ENCODE data around the gene SLFN11.
"Not testable (repeated sequence)": the region's sequence is repeated elsewhere in the genome, so short reads cannot be mapped to it uniquely, and the experiment has no call there.

Gene SLFN11

GRCh38 chr17:35373534-35373983, at the start of gene SLFN11:
SLFN11 (minus strand) TSS chr17:35373621; CDS start chr17:35363807, 9,814 bp downstream.
- peaks cover 10% of the 10 kb centered on the region for H3K4me1 Mint-ChIP-seq
- TF ChIP-seq CTCF (IDR thresholded peaks at IDR 0.05), result no peak
- no peaks in the 10 kb centered on the region for H3K36me3 Mint-ChIP-seq (ENCODE audit: low read depth)
- DNase-seq, result peak; percentile 33
- peaks cover 99% of the 10 kb centered on the region for H3K27me3 Mint-ChIP-seq (ENCODE audit: low read depth, poor library complexity)
- peaks cover 29% of the 10 kb centered on the region for H3K9me3 Mint-ChIP-seq
- no peak within 1 kb of the TSS for H3K27ac Mint-ChIP-seq
- peak within 1 kb of the TSS; percentile 78 for H3K4me3 Mint-ChIP-seq

GRCh38 chr17:35421069-35421468, 47.6 kb upstream of the SLFN11 start:
- H3K4me1 Mint-ChIP-seq; H3K27ac Mint-ChIP-seq; H3K4me3 Mint-ChIP-seq; H3K36me3 Mint-ChIP-seq (ENCODE audit: low read depth); DNase-seq; H3K27me3 Mint-ChIP-seq (ENCODE audit: low read depth, poor library complexity); H3K9me3 Mint-ChIP-seq: not testable (repeated sequence)

- no peak overlapping the region for H3K27ac Mint-ChIP-seq
- TF ChIP-seq CTCF (IDR thresholded peaks at IDR 0.05), result no peak
Measured at GRCh38 chr17:35416659-35417058, 43.2 kb upstream of the SLFN11 start.

GRCh38 chr17:35414707-35415106, 41.3 kb upstream of the SLFN11 start:
- H3K4me3 Mint-ChIP-seq; H3K27ac Mint-ChIP-seq; H3K4me1 Mint-ChIP-seq; H3K36me3 Mint-ChIP-seq (ENCODE audit: low read depth); H3K27me3 Mint-ChIP-seq (ENCODE audit: low read depth, poor library complexity); DNase-seq: not testable (repeated sequence)
- peaks cover 18% of the 10 kb centered on the region for H3K9me3 Mint-ChIP-seq

More at GRCh38 chr17:35416659-35417058, 43.2 kb upstream of the SLFN11 start:
- no peak overlapping the region for H3K4me3 Mint-ChIP-seq
- no peak for DNase-seq
- no peaks in the 10 kb centered on the region for H3K4me1 Mint-ChIP-seq
- H3K27me3 Mint-ChIP-seq (ENCODE audit: low read depth, poor library complexity), result peaks cover 4% of the 10 kb centered on the region
- H3K36me3 Mint-ChIP-seq (ENCODE audit: low read depth), result no peaks in the 10 kb centered on the region
- peaks cover 18% of the 10 kb centered on the region for H3K9me3 Mint-ChIP-seq

GRCh38 chr17:35414247-35414646, 40.8 kb upstream of the SLFN11 start:
- Mint-ChIP-seq H3K4me3 (no peak overlapping the region), H3K27me3 (ENCODE audit: low read depth, poor library complexity) (peaks cover 4% of the 10 kb centered on the region), H3K36me3 (ENCODE audit: low read depth) (no peaks in the 10 kb centered on the region), H3K27ac (no peak overlapping the region), H3K9me3 (peaks cover 18% of the 10 kb centered on the region), H3K4me1 (no peaks in the 10 kb centered on the region)
- DNase-seq, result no peak
- no peak for TF ChIP-seq CTCF (IDR thresholded peaks at IDR 0.05)

- Mint-ChIP-seq H3K4me1 (no peaks in the 10 kb centered on the region), H3K27me3 (ENCODE audit: low read depth, poor library complexity) (peaks cover 4% of the 10 kb centered on the region), H3K9me3 (no peaks in the 10 kb centered on the region), H3K4me3 (no peak overlapping the region), H3K27ac (no peak overlapping the region), H3K36me3 (ENCODE audit: low read depth) (no peaks in the 10 kb centered on the region)
- no peak for DNase-seq
- no peak for TF ChIP-seq CTCF (IDR thresholded peaks at IDR 0.05)
Measured at GRCh38 chr17:35407531-35407930, 34.1 kb upstream of the SLFN11 start.

- H3K36me3 Mint-ChIP-seq (ENCODE audit: low read depth), result no peaks in the 10 kb centered on the region
- no peak for TF ChIP-seq CTCF (IDR thresholded peaks at IDR 0.05)
- H3K27ac Mint-ChIP-seq, result no peak overlapping the region
- H3K4me3 Mint-ChIP-seq, result no peak overlapping the region
- H3K4me1 Mint-ChIP-seq, result no peaks in the 10 kb centered on the region
- peaks cover 4% of the 10 kb centered on the region for H3K27me3 Mint-ChIP-seq (ENCODE audit: low read depth, poor library complexity)
- DNase-seq, result no peak
- H3K9me3 Mint-ChIP-seq, result no peaks in the 10 kb centered on the region
Measured at GRCh38 chr17:35406568-35406967, 33.1 kb upstream of the SLFN11 start.
